ENCODE results near the gene SMAD7. TPM values are rescaled to one million over a fixed set of nuclear protein-coding genes. Genes with fewer than 3 reads are reported as not detected.

SMAD7 gene
- total and polyA plus RNA-seq, 8 donors: 4.2 to 22.4 (median 6.8) TPM

GRCh38 chr18:48901145-48902022 is 49.4 kb downstream of the SMAD7 start:
- Histone ChIP-seq H3K27me3 (no peaks in the 10 kb centered on the region), H3K27ac (peak overlapping the region in 2 of 4 donors; percentile 67 to 76), H3K4me3 (no peak overlapping the region), H3K9me3 (no peaks in the 10 kb centered on the region), H3K4me1 (peaks cover 0 to 15% (median 6%) of the 10 kb centered on the region in 3 donors), H3K36me3 (no peaks in the 10 kb centered on the region)
- no peak for ATAC-seq
- WGBS, 2 donors: 50 to 51% methylated on average over 4 of the region's 4 CpGs
- TF ChIP-seq CTCF (IDR thresholded peaks at IDR 0.05): no peak
- intact Hi-C loops (cut with DNase I): no loop called here
- no peak for DNase-seq
- no peak for FAIRE-seq

GRCh38 chr18:48900469-48900868 is 50.3 kb downstream of the SMAD7 start:
- 60 to 71% methylated on average over 1 of the region's 1 CpG for WGBS, 2 donors
- no peak for TF ChIP-seq CTCF (IDR thresholded peaks at IDR 0.05)
- DNase-seq (no peak), ATAC-seq (no peak), FAIRE-seq (no peak)
- Histone ChIP-seq H3K27ac (no peak overlapping the region), H3K9me3 (no peaks in the 10 kb centered on the region), H3K36me3 (no peaks in the 10 kb centered on the region), H3K4me3 (no peak overlapping the region), H3K27me3 (no peaks in the 10 kb centered on the region), H3K4me1 (peaks cover 0 to 15% (median 6%) of the 10 kb centered on the region in 3 donors)
- intact Hi-C loops (cut with DNase I): no loop called here

- Histone ChIP-seq H3K4me3 (no peak overlapping the region), H3K27ac (no peak overlapping the region), H3K4me1 (peaks cover 0 to 15% (median 6%) of the 10 kb centered on the region in 3 donors), H3K27me3 (no peaks in the 10 kb centered on the region), H3K36me3 (no peaks in the 10 kb centered on the region), H3K9me3 (no peaks in the 10 kb centered on the region)
- intact Hi-C loops (cut with DNase I): no loop called here
- no peak for ATAC-seq
- 74 to 84% methylated on average over 4 of the region's 4 CpGs for WGBS, 2 donors
- DNase-seq: no peak
- no peak for FAIRE-seq
- no peak for TF ChIP-seq CTCF (IDR thresholded peaks at IDR 0.05)
These were observed 51.1 kb downstream of the SMAD7 start for GRCh38 chr18:48899558-48900174.

- Histone ChIP-seq H3K4me3 (no peak overlapping the region), H3K27ac (no peak overlapping the region), H3K4me1 (peaks cover 0 to 15% (median 6%) of the 10 kb centered on the region in 3 donors), H3K27me3 (no peaks in the 10 kb centered on the region), H3K36me3 (no peaks in the 10 kb centered on the region), H3K9me3 (no peaks in the 10 kb centered on the region)
- 82 to 90% methylated on average over 4 of the region's 4 CpGs for WGBS, 2 donors
- TF ChIP-seq CTCF (IDR thresholded peaks at IDR 0.05): no peak
- FAIRE-seq (no peak), ATAC-seq (no peak), DNase-seq (no peak)
- intact Hi-C loops (cut with DNase I): no loop called here
These were observed 52.2 kb downstream of the SMAD7 start for GRCh38 chr18:48898521-48898920.
